Neural cell (in vitro differentiated cells): ENCODE data around the gene TGFBI. TPM values are rescaled to one million over a fixed set of nuclear protein-coding genes. Genes with fewer than 3 reads are reported as not detected.

ENCODE experiments used
- H2AFZ ChIP-seq: fragments of 200-600, 300-800 bp; sonication (generic), shearing (Covaris generic); 2 replicates; pipeline ENCODE4 v1.6.0; 2014; ENCODE audit warnings: low read depth, mild to moderate bottlenecking, antibody characterized with exemption, low read length, moderate library complexity
- H3F3A ChIP-seq: fragments of 200-600 bp; shearing (Covaris generic); 2 replicates; pipeline ENCODE4 v1.6.1; 2016; ENCODE audit warnings: mild to moderate bottlenecking, moderate library complexity, mixed read lengths, antibody characterized with exemption, low read length; ENCODE audit not compliant: insufficient read depth, poor library complexity, severe bottlenecking
- H3K27ac ChIP-seq: fragments of 200-600, 300-800 bp; sonication (generic), shearing (Covaris generic); 2 replicates; pipeline ENCODE4 v1.5.1; 2014; ENCODE audit warnings: mild to moderate bottlenecking, low read length, moderate library complexity
- H3K27me3 ChIP-seq: fragments of 300-800, 200-600 bp; sonication (generic), shearing (Covaris generic); 2 replicates; pipeline ENCODE4 v1.6.0; 2014; ENCODE audit warnings: mild to moderate bottlenecking, low read depth, low read length, moderate library complexity; ENCODE audit not compliant: insufficient read depth
- H3K36me3 ChIP-seq: fragments of 300-800, 200-600 bp; sonication (generic), shearing (Covaris generic); 2 replicates; pipeline ENCODE4 v1.5.1; 2014; ENCODE audit warnings: mild to moderate bottlenecking, antibody characterized with exemption, low read length, moderate library complexity; ENCODE audit not compliant: insufficient read depth
- H3K4me2 ChIP-seq: fragments of 300-800, 200-600 bp; sonication (generic), shearing (Covaris generic); 2 replicates; pipeline ENCODE4 v1.6.0; 2014; ENCODE audit warnings: mild to moderate bottlenecking, low read length
- H3K4me3 ChIP-seq: fragments of 300-800, 200-600 bp; sonication (generic), shearing (Covaris generic); 2 replicates; pipeline ENCODE4 v1.5.1; 2014; ENCODE audit warnings: mild to moderate bottlenecking, low read length, moderate library complexity
- H3K79me2 ChIP-seq: fragments of 200-600 bp; shearing (Covaris generic); replicated peaks from 2 replicates; pipeline ENCODE4 v1.6.0; 2014; ENCODE audit warnings: mild to moderate bottlenecking, low read length, moderate library complexity; ENCODE audit not compliant: insufficient read depth
- H3K9ac ChIP-seq: fragments of 300-800, 200-600 bp; sonication (generic), shearing (Covaris generic); 2 replicates; pipeline ENCODE4 v1.6.1; 2016; ENCODE audit warnings: mild to moderate bottlenecking, low read length, mixed read lengths
- H3K9me2 ChIP-seq: fragments of 200-600 bp; shearing (Covaris generic); 2 replicates; pipeline ENCODE4 v1.6.1; 2016; ENCODE audit warnings: mild to moderate bottlenecking, low read length, mixed read lengths; ENCODE audit not compliant: insufficient read depth
- H3K9me3 ChIP-seq: fragments of 200-600, 300-800 bp; sonication (generic), shearing (Covaris generic); 2 replicates; pipeline ENCODE4 v1.6.1; 2016; ENCODE audit warnings: mild to moderate bottlenecking, mixed run types, low read length, moderate library complexity, mixed read lengths
- H4K20me1 ChIP-seq: fragments of 200-600 bp; shearing (Covaris generic); 2 replicates; pipeline ENCODE4 v1.6.1; 2016; ENCODE audit warnings: mild to moderate bottlenecking, mixed run types; ENCODE audit not compliant: insufficient read depth
- CTCF ChIP-seq: fragments of 450-650 bp; IDR thresholded peaks from 2 replicates; pipeline ENCODE4 v1.5.1; 2014; ENCODE audit warnings: antibody characterized with exemption, mild to moderate bottlenecking, moderate library complexity; ENCODE audit not compliant: poor library complexity, severe bottlenecking
- EP300 ChIP-seq: fragments of 450-650 bp; conservative IDR thresholded peaks from 2 replicates; pipeline ENCODE4 v1.6.1; 2014; ENCODE audit warnings: antibody characterized with exemption, mild to moderate bottlenecking, moderate library complexity; ENCODE audit not compliant: poor library complexity, severe bottlenecking
- EZH2 ChIP-seq: fragments of 200-600, 300-800 bp; shearing (Covaris generic), sonication (generic); IDR thresholded peaks from 2 replicates; pipeline ENCODE4 v1.6.1; 2014; ENCODE audit warnings: antibody characterized with exemption, low read length, borderline replicate concordance, mild to moderate bottlenecking; ENCODE audit not compliant: insufficient read depth, poor library complexity, severe bottlenecking
- MXI1 ChIP-seq: fragments of 450-650 bp; conservative IDR thresholded peaks from 2 replicates; pipeline ENCODE4 v1.6.1; 2014; ENCODE audit warnings: antibody characterized with exemption, mild to moderate bottlenecking; ENCODE audit not compliant: poor library complexity, severe bottlenecking
- POLR2AphosphoS5 ChIP-seq: IDR thresholded peaks from 2 replicates; pipeline ENCODE4 v1.6.1; 2012
- RAD21 ChIP-seq: fragments of 450-650 bp; conservative IDR thresholded peaks from 2 replicates; pipeline ENCODE4 v1.6.1; 2014; ENCODE audit warnings: antibody characterized with exemption, mild to moderate bottlenecking, moderate library complexity
- REST ChIP-seq: IDR thresholded peaks from 2 replicates; pipeline ENCODE4 v1.6.1; 2012; ENCODE audit warnings: borderline replicate concordance
- SMC3 ChIP-seq: fragments of 450-650 bp; conservative IDR thresholded peaks from 2 replicates; pipeline ENCODE4 v1.6.1; 2014; ENCODE audit warnings: antibody characterized with exemption, mild to moderate bottlenecking, moderate library complexity; ENCODE audit not compliant: poor library complexity
- TAF1 ChIP-seq: IDR thresholded peaks from 2 replicates; pipeline ENCODE4 v1.6.1; 2012; ENCODE audit warnings: low read depth
- polyA plus RNA-seq: library from polyadenylated mRNA; depleted of rRNA; stranded (reverse); fragments of >200 nt; gene quantifications from 2 replicates; pipeline ENCODE4 v1.2.3, GENCODE V29; 2014

TGFBI gene
- polyA plus RNA-seq, 1 donor from 2014 or later: 0.71 TPM

- no peaks in the 10 kb centered on the region for H3K79me2 ChIP-seq
- H3K27me3 ChIP-seq: no peaks in the 10 kb centered on the region
- H3K36me3 ChIP-seq: no peaks in the 10 kb centered on the region
- H3K9me3 ChIP-seq: no peaks in the 10 kb centered on the region
- no peak overlapping the region for H3K9ac ChIP-seq
- no peak overlapping the region for H3K4me2 ChIP-seq
- no peaks in the 10 kb centered on the region for H3K9me2 ChIP-seq
- TF ChIP-seq TAF1 (no peak), REST (no peak), MXI1 (no peak), POLR2AphosphoS5 (no peak), RAD21 (no peak), EZH2 (no peak), CTCF (no peak), EP300 (no peak), SMC3 (no peak)
- no peak overlapping the region for H2AFZ ChIP-seq
- no peak overlapping the region for H3K27ac ChIP-seq
- no peak overlapping the region for H3K4me3 ChIP-seq
- H4K20me1 ChIP-seq: no peaks in the 10 kb centered on the region
- no peaks in the 10 kb centered on the region for H3F3A ChIP-seq
These were observed 9.7 kb upstream of the TGFBI start for GRCh38 chr5:136018814-136019783.

GRCh38 chr5:136020001-136020382, 8.8 kb upstream of the TGFBI start:
- Histone ChIP-seq H2AFZ (no peak overlapping the region), H3K9ac (no peak overlapping the region), H3K4me3 (no peak overlapping the region), H4K20me1 (no peaks in the 10 kb centered on the region), H3K9me3 (no peaks in the 10 kb centered on the region), H3K36me3 (no peaks in the 10 kb centered on the region), H3K9me2 (no peaks in the 10 kb centered on the region), H3K79me2 (no peaks in the 10 kb centered on the region), H3F3A (no peaks in the 10 kb centered on the region), H3K4me2 (no peak overlapping the region), H3K27me3 (no peaks in the 10 kb centered on the region), H3K27ac (no peak overlapping the region)
- TF ChIP-seq TAF1 (no peak), REST (no peak), MXI1 (no peak), SMC3 (no peak), RAD21 (no peak), CTCF (no peak), EZH2 (no peak), POLR2AphosphoS5 (no peak), EP300 (no peak)
